ENCODE data around the gene CPXM1.

Gene CPXM1

GRCh38 chr20:2822073-2822472 lies 21.6 kb upstream of the CPXM1 start:
- Histone ChIP-seq H3K36me3 (no peaks in the 10 kb centered on the region), H3K4me3 (no peak overlapping the region), H3K4me2 (peak overlapping the region; percentile 71), H3K4me1 (peaks cover 47% of the 10 kb centered on the region), H4K20me1 (no peaks in the 10 kb centered on the region), H3K9ac (no peak overlapping the region), H3K9me3 (no peaks in the 10 kb centered on the region), H3K27ac (no peak overlapping the region), H3K27me3 (no peaks in the 10 kb centered on the region)
- TF ChIP-seq Cebpa-rat (IDR thresholded peaks at IDR 0.05), result no peak

- Histone ChIP-seq H3K27me3 (no peaks in the 10 kb centered on the region), H3K4me1 (peaks cover 38% of the 10 kb centered on the region), H3K27ac (no peak overlapping the region), H3K9me3 (no peaks in the 10 kb centered on the region), H3K36me3 (no peaks in the 10 kb centered on the region), H4K20me1 (no peaks in the 10 kb centered on the region), H3K9ac (no peak overlapping the region), H3K4me3 (no peak overlapping the region), H3K4me2 (peak overlapping the region; percentile 71)
- TF ChIP-seq Cebpa-rat (IDR thresholded peaks at IDR 0.05), result no peak
Observed at GRCh38 chr20:2820896-2821869, 20.8 kb upstream of the CPXM1 start.

- Histone ChIP-seq H3K27me3 (no peaks in the 10 kb centered on the region), H3K9ac (no peak overlapping the region), H3K4me1 (peaks cover 38% of the 10 kb centered on the region), H4K20me1 (no peaks in the 10 kb centered on the region), H3K4me3 (no peak overlapping the region), H3K4me2 (no peak overlapping the region), H3K9me3 (no peaks in the 10 kb centered on the region), H3K27ac (no peak overlapping the region), H3K36me3 (no peaks in the 10 kb centered on the region)
- no peak for TF ChIP-seq Cebpa-rat (IDR thresholded peaks at IDR 0.05)
Observed at GRCh38 chr20:2820084-2820895, 19.9 kb upstream of the CPXM1 start.

- H3K4me1 ChIP-seq, result peaks cover 51% of the 10 kb centered on the region
- no peak overlapping the region for H3K27ac ChIP-seq
- no peaks in the 10 kb centered on the region for H3K36me3 ChIP-seq
- H3K4me2 ChIP-seq, result peak overlapping the region; percentile 6; the same call in 1 of the 2 replicates
- no peak overlapping the region for H3K4me3 ChIP-seq
- no peaks in the 10 kb centered on the region for H3K27me3 ChIP-seq
- H4K20me1 ChIP-seq, result no peaks in the 10 kb centered on the region
- H3K9ac ChIP-seq, result no peak overlapping the region
- no peak for TF ChIP-seq Cebpa-rat (IDR thresholded peaks at IDR 0.05)
- no peaks in the 10 kb centered on the region for H3K9me3 ChIP-seq
Observed at GRCh38 chr20:2817891-2818595, 17.6 kb upstream of the CPXM1 start.

GRCh38 chr20:2817341-2817726 lies 16.9 kb upstream of the CPXM1 start:
- H4K20me1 ChIP-seq, result no peaks in the 10 kb centered on the region

GRCh38 chr20:2816583-2817340 lies 16.3 kb upstream of the CPXM1 start:
- Histone ChIP-seq H3K27me3 (no peaks in the 10 kb centered on the region), H3K9me3 (peaks cover 12% of the 10 kb centered on the region), H4K20me1 (no peaks in the 10 kb centered on the region), H3K4me3 (no peak overlapping the region), H3K9ac (no peak overlapping the region), H3K4me1 (peaks cover 45% of the 10 kb centered on the region), H3K27ac (no peak overlapping the region), H3K36me3 (no peaks in the 10 kb centered on the region), H3K4me2 (no peak overlapping the region)
- no peak for TF ChIP-seq Cebpa-rat (IDR thresholded peaks at IDR 0.05)

More at GRCh38 chr20:2817341-2817726, 16.9 kb upstream of the CPXM1 start:
- Histone ChIP-seq H3K4me2 (no peak overlapping the region), H3K9me3 (peaks cover 6% of the 10 kb centered on the region; the same call in 1 of the 2 replicates), H3K4me1 (peaks cover 50% of the 10 kb centered on the region), H3K9ac (no peak overlapping the region), H3K4me3 (no peak overlapping the region), H3K27ac (no peak overlapping the region), H3K36me3 (no peaks in the 10 kb centered on the region), H3K27me3 (no peaks in the 10 kb centered on the region)
- TF ChIP-seq Cebpa-rat (IDR thresholded peaks at IDR 0.05), result no peak

GRCh38 chr20:2816030-2816582 lies 15.7 kb upstream of the CPXM1 start, which contains the start of gene TMEM239:
TMEM239 (plus strand) TSS chr20:2816364; CDS start chr20:2816555, 191 bp downstream.
- Histone ChIP-seq H3K36me3 (no peaks in the 10 kb centered on the region), H3K4me2 (peak within 1 kb of the TSS; percentile 59)
- no peak for TF ChIP-seq Cebpa-rat (IDR thresholded peaks at IDR 0.05)

GRCh38 chr20:2815242-2815900 lies 14.9 kb upstream of the CPXM1 start:
- no peak overlapping the region for H3K9ac ChIP-seq
- peak overlapping the region; percentile 59 for H3K4me2 ChIP-seq

More at GRCh38 chr20:2816030-2816582, 15.7 kb upstream of the CPXM1 start, which contains the start of gene TMEM239:
- Histone ChIP-seq H3K27ac (no peak within 1 kb of the TSS), H3K4me3 (no peak within 1 kb of the TSS), H3K9ac (no peak within 1 kb of the TSS), H3K4me1 (peaks cover 39% of the 10 kb centered on the region), H3K9me3 (peaks cover 12% of the 10 kb centered on the region), H3K27me3 (no peaks in the 10 kb centered on the region), H4K20me1 (no peaks in the 10 kb centered on the region)

More at GRCh38 chr20:2815242-2815900, 14.9 kb upstream of the CPXM1 start:
- H3K27ac ChIP-seq, result no peak overlapping the region
- H3K27me3 ChIP-seq, result no peaks in the 10 kb centered on the region
- H3K4me3 ChIP-seq, result no peak overlapping the region
- H4K20me1 ChIP-seq, result no peaks in the 10 kb centered on the region
- TF ChIP-seq Cebpa-rat (IDR thresholded peaks at IDR 0.05), result no peak
- H3K4me1 ChIP-seq, result peaks cover 37% of the 10 kb centered on the region
- peaks cover 12% of the 10 kb centered on the region for H3K9me3 ChIP-seq
- no peaks in the 10 kb centered on the region for H3K36me3 ChIP-seq

All from BLaER1 (cell line).